ENCODE data around the gene TK1. TPM values are rescaled to one million over a fixed set of nuclear protein-coding genes. Genes with fewer than 3 reads are reported as not detected.

TK1 gene
- total and polyA plus RNA-seq, 9 donors: 0.35 to 4.9 (median 1.4) TPM

- H3K27ac ChIP-seq: no peak overlapping the region
- no peaks in the 10 kb centered on the region for H3K36me3 ChIP-seq
- DNase-seq: no peak
- TF ChIP-seq EP300 (IDR thresholded peaks at IDR 0.05): no peak
- TF ChIP-seq POLR2A (IDR thresholded peaks at IDR 0.05): no peak
- peaks cover 21% of the 10 kb centered on the region for H3K4me1 ChIP-seq (ENCODE audit: insufficient read depth)
- H3K9me3 ChIP-seq: no peaks in the 10 kb centered on the region
- H3K4me3 ChIP-seq: no peak overlapping the region
- no peaks in the 10 kb centered on the region for H3K27me3 ChIP-seq
- 80 to 83% (median 81%) methylated on average over 6 of the region's 6 CpGs for WGBS, 3 donors
- intact Hi-C loops (cut with DNase I): no loop called here
Measured at GRCh38 chr17:78146881-78147280, 40.0 kb downstream of the TK1 start.

- no peak overlapping the region for H3K4me3 ChIP-seq
Measured at GRCh38 chr17:78146471-78146869, 40.4 kb downstream of the TK1 start.

DNA sequence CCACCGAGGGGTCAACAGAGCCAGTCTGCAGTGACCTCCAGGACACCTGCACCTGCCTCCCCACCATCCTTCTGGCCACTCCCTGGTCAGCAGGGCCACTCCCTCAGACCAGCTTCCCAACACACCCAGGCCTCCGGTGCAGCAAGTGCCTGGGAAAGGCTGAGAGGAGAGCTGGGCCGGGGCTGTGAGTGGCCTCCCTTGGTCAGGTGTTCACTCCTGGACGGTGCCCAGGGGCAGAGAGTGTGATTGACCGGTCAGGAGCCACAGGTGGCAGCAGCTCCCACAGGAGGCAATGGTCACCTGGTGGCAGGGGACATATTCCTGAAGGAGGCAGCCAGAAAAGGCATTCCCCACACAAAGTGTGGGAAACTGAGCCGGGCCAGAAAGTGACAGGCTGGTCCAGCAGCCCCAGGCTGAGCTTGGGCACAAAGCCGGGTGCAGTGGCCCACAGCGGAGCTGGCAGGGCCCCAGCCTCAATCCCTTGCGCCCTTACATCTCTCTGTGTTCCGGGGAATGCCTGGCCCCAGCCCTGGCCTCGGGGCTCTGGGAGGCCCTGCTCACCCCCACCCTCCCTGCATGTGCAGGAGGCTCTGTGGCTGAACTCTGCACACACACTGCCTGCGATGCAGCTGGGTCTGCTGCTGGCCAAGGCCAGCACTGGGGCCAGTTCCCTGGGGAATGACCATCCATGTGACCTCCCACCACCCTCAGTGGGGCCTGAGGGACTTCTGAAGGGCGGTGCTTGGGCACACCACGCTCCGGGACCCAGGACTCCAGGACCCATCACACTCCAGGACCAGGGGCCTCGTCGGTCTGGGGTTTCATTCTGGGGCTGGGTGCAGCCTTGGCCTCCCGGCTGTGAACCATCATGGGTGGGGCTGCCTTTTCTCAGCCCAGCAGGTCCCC lies 41.9 kb downstream of the TK1 start:
- no peaks in the 10 kb centered on the region for H3K27me3 ChIP-seq
- no peaks in the 10 kb centered on the region for H3K36me3 ChIP-seq
- peak overlapping the region; percentile 40 to 52 for H3K27ac ChIP-seq
- no peaks in the 10 kb centered on the region for H3K9me3 ChIP-seq
- WGBS, 3 donors: 22 to 45% (median 27%) methylated on average over 18 of the region's 18 CpGs
- peak; percentile 56 to 87 (median 80) for DNase-seq
- no peak overlapping the region for H3K4me3 ChIP-seq
- H3K4me1 ChIP-seq (ENCODE audit: insufficient read depth): peaks cover 21% of the 10 kb centered on the region
- intact Hi-C loops (cut with DNase I): no loop called here
- TF ChIP-seq EP300 (IDR thresholded peaks at IDR 0.05) (no peak), POLR2A (IDR thresholded peaks at IDR 0.05) (no peak)
- TF ChIP-seq, protein P1, sequence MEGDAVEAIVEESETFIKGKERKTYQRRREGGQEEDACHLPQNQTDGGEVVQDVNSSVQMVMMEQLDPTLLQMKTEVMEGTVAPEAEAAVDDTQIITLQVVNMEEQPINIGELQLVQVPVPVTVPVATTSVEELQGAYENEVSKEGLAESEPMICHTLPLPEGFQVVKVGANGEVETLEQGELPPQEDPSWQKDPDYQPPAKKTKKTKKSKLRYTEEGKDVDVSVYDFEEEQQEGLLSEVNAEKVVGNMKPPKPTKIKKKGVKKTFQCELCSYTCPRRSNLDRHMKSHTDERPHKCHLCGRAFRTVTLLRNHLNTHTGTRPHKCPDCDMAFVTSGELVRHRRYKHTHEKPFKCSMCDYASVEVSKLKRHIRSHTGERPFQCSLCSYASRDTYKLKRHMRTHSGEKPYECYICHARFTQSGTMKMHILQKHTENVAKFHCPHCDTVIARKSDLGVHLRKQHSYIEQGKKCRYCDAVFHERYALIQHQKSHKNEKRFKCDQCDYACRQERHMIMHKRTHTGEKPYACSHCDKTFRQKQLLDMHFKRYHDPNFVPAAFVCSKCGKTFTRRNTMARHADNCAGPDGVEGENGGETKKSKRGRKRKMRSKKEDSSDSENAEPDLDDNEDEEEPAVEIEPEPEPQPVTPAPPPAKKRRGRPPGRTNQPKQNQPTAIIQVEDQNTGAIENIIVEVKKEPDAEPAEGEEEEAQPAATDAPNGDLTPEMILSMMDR (IDR thresholded peaks at IDR 0.05): no peak

More at GRCh38 chr17:78146471-78146869, 40.4 kb downstream of the TK1 start:
- peak in 1 of 5 donors; percentile 26 for DNase-seq
- H3K9me3 ChIP-seq: no peaks in the 10 kb centered on the region
- H3K36me3 ChIP-seq: no peaks in the 10 kb centered on the region
- intact Hi-C loops (cut with DNase I): no loop called here
- H3K4me1 ChIP-seq (ENCODE audit: insufficient read depth): peaks cover 21% of the 10 kb centered on the region
- peak overlapping the region in 1 of 2 donors; percentile 52 for H3K27ac ChIP-seq
- H3K27me3 ChIP-seq: no peaks in the 10 kb centered on the region
- no peak for TF ChIP-seq EP300 (IDR thresholded peaks at IDR 0.05)
- WGBS, 3 donors: 91 to 99% (median 97%) methylated on average over 7 of the region's 7 CpGs

- Histone ChIP-seq H3K27me3 (no peaks in the 10 kb centered on the region), H3K4me1 (ENCODE audit: insufficient read depth) (peaks cover 21% of the 10 kb centered on the region), H3K36me3 (no peaks in the 10 kb centered on the region), H3K27ac (peak overlapping the region in 1 of 2 donors; percentile 52), H3K4me3 (no peak overlapping the region), H3K9me3 (no peaks in the 10 kb centered on the region)
- intact Hi-C loops (cut with DNase I): no loop called here
- peak; percentile 86 to 96 (median 92) for DNase-seq
- WGBS, 3 donors: 22 to 23% (median 23%) methylated on average over 11 of the region's 11 CpGs
- TF ChIP-seq, protein P1 (IDR thresholded peaks at IDR 0.05): peak in 1 of 3 donors; percentile 25
- no peak for TF ChIP-seq EP300 (IDR thresholded peaks at IDR 0.05)
Measured at GRCh38 chr17:78144147-78144719, 42.6 kb downstream of the TK1 start.

- intact Hi-C loops (cut with DNase I): no loop called here
- H3K36me3 ChIP-seq: no peaks in the 10 kb centered on the region
- no peaks in the 10 kb centered on the region for H3K27me3 ChIP-seq
- no peak overlapping the region for H3K4me3 ChIP-seq
- peak overlapping the region in 1 of 2 donors; percentile 52 for H3K27ac ChIP-seq
- 89 to 90% (median 89%) methylated on average over 21 of the region's 21 CpGs for WGBS, 3 donors
- TF ChIP-seq EP300 (IDR thresholded peaks at IDR 0.05) (no peak), POLR2A (IDR thresholded peaks at IDR 0.05) (no peak)
- TF ChIP-seq, protein P1 (IDR thresholded peaks at IDR 0.05): no peak
- H3K4me1 ChIP-seq (ENCODE audit: insufficient read depth): peaks cover 21% of the 10 kb centered on the region
- H3K9me3 ChIP-seq: no peaks in the 10 kb centered on the region
- DNase-seq: no peak
Measured at GRCh38 chr17:78143214-78144146, 43.4 kb downstream of the TK1 start.

All from ovary (tissue), 9 donors.